Stomach (tissue), 9 donors: ENCODE results near the gene ARHGAP22. TPM values are rescaled to one million over a fixed set of nuclear protein-coding genes. Genes with fewer than 3 reads are reported as not detected.
A peak's percentile ranks its signal among the peaks of the same experiment; 100 is the strongest.

Experiments
- DNase-seq, 2 donors: peaks; one replicate each; pipeline versions ENCODE4 v3.0.0 to v3.0.0-alpha.2; 2013 to 2019
- H3K27ac ChIP-seq, 5 donors: fragments of 200-600 bp in 4 of 5; sonication (generic) in 4 of 5; one replicate each; pipeline ENCODE4 v1.5.1; 2013 to 2019; ENCODE audit warnings: mild to moderate bottlenecking in 1 of 5, moderate library complexity in 1 of 5
- H3K27me3 ChIP-seq, 3 donors: fragments of 200-600 bp; sonication (generic); one replicate each; pipeline ENCODE4 v1.5.1; 2017 to 2019; ENCODE audit warnings: mixed run types in 1 of 3
- H3K36me3 ChIP-seq, 4 donors: fragments of 200-600 bp; sonication (generic); 1 replicate in 3 of 4; 2 replicates in 1 of 4; pipeline ENCODE4 v1.5.1; 2016 to 2019
- H3K4me1 ChIP-seq, 4 donors: fragments of 200-600 bp; sonication (generic); one replicate each; pipeline ENCODE4 v1.5.1; 2016 to 2019
- H3K4me3 ChIP-seq, 4 donors: fragments of 200-600 bp; sonication (generic) in 3 of 4; one replicate each; pipeline ENCODE4 v1.5.1; 2016 to 2019; ENCODE audit warnings: mild to moderate bottlenecking in 1 of 4
- H3K9me3 ChIP-seq, 4 donors: fragments of 200-600 bp; sonication (generic); one replicate each; pipeline ENCODE4 v1.5.1; 2016 to 2019
- EP300 ChIP-seq: sonication (generic); formaldehyde crosslinking; IDR thresholded peaks from one replicate; pipeline ENCODE4 v1.6.1; 2017; ENCODE audit warnings: antibody characterized with exemption
- POLR2A ChIP-seq, 4 donors: fragments of 450-650 bp; IDR thresholded peaks; one replicate each; pipeline ENCODE4 v1.6.1; 2016; ENCODE audit warnings: antibody characterized with exemption in 4 of 4, control low read depth in 2 of 4, mild to moderate bottlenecking in 1 of 4, moderate library complexity in 1 of 4
- POLR2AphosphoS5 ChIP-seq, 3 donors: sonication (generic); formaldehyde crosslinking; IDR thresholded peaks; one replicate each; pipeline ENCODE4 v1.6.1; 2016; ENCODE audit warnings: antibody characterized with exemption in 3 of 3
- WGBS, 5 donors: extraction: QIAGEN DNeasy Blood & Tissue Kit in 3 of 5; methylation state at CpG; one replicate each; pipeline versions ENCODE4 v1.1.5 to v1.1.7; 2013 to 2018; 5-methylcytosine and 5-hydroxymethylcytosine counted together
- intact Hi-C: fragments of 100-400 bp; cut with DNase I; formaldehyde crosslinking; loops from one replicate; pipeline ENCODE4 v1.15.1; 2023; ENCODE audit warnings: low total_unique reads
- polyA plus RNA-seq, 3 donors: library from polyadenylated mRNA; stranded (reverse); fragments of 200-250 nt; gene quantifications; one replicate each; pipeline ENCODE4 v1.2.3, GENCODE V29; 2013
- total RNA-seq, 5 donors: library from RNA; depleted of rRNA; stranded (reverse); fragments of >200 nt; gene quantifications; one replicate each; pipeline versions ENCODE4 v1.1.0 to v1.2.3, GENCODE V29; 2014 to 2016
- TF ChIP-seq, protein P1 (sequence below), 7 experiments: fragments of 450-650 bp in 4 of 7; fragments of 200-600 bp in 3 of 7; sonication (generic) in 3 of 7; IDR thresholded peaks; one replicate each; pipeline ENCODE4 v1.5.1; 2016 to 2019; ENCODE audit warnings: antibody characterized with exemption in 7 of 7, control low read depth in 2 of 7, mild to moderate bottlenecking in 1 of 7
- donor health status: healthy with polysubstance abuse.
- donor health status: Bipolar disorder and iron deficiency.
- donor health status: healthy.

Gene ARHGAP22
- total and polyA plus RNA-seq, 8 donors = 1.3 to 28.6 (median 2.2) TPM; not detected in 1

DNA sequence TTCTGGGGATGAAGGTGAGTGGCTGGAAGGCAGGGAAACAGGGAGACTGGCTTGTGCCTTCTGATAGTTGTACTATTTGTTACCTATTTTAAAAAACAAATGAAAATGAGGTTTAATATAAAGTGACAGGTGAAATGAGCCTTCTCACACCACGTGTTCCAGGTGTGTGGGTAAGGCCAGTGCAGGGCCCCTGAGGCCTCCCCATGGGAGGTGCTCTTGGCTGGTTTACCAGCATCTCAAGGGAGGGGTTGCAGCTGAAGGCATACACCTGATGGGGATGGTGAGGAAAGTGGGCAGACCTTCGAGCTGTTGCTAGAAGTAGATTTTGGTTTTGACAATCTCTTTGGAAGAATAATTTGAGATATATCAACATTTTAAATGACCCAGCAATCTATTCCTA lies 103.6 kb downstream of the ARHGAP22 start:
- Histone ChIP-seq H3K27me3 (peaks cover 0 to 8% (median 4%) of the 10 kb centered on the region in 3 donors), H3K4me1 (peaks cover 0 to 10% (median 3%) of the 10 kb centered on the region in 4 donors), H3K27ac (no peak overlapping the region), H3K9me3 (no peaks in the 10 kb centered on the region), H3K36me3 (no peaks in the 10 kb centered on the region), H3K4me3 (no peak overlapping the region)
- WGBS, 5 donors = 51 to 73% (median 61%) methylated on average over 2 of the region's 2 CpGs
- no peak for TF ChIP-seq POLR2A (IDR thresholded peaks at IDR 0.05)
- TF ChIP-seq, protein P1, sequence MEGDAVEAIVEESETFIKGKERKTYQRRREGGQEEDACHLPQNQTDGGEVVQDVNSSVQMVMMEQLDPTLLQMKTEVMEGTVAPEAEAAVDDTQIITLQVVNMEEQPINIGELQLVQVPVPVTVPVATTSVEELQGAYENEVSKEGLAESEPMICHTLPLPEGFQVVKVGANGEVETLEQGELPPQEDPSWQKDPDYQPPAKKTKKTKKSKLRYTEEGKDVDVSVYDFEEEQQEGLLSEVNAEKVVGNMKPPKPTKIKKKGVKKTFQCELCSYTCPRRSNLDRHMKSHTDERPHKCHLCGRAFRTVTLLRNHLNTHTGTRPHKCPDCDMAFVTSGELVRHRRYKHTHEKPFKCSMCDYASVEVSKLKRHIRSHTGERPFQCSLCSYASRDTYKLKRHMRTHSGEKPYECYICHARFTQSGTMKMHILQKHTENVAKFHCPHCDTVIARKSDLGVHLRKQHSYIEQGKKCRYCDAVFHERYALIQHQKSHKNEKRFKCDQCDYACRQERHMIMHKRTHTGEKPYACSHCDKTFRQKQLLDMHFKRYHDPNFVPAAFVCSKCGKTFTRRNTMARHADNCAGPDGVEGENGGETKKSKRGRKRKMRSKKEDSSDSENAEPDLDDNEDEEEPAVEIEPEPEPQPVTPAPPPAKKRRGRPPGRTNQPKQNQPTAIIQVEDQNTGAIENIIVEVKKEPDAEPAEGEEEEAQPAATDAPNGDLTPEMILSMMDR (IDR thresholded peaks at IDR 0.05) = no peak
- TF ChIP-seq EP300 = no peak
- TF ChIP-seq POLR2AphosphoS5 (IDR thresholded peaks at IDR 0.05) = no peak
- intact Hi-C loops = no loop called here
- DNase-seq = peak in 1 of 2 donors; percentile 8

DNA sequence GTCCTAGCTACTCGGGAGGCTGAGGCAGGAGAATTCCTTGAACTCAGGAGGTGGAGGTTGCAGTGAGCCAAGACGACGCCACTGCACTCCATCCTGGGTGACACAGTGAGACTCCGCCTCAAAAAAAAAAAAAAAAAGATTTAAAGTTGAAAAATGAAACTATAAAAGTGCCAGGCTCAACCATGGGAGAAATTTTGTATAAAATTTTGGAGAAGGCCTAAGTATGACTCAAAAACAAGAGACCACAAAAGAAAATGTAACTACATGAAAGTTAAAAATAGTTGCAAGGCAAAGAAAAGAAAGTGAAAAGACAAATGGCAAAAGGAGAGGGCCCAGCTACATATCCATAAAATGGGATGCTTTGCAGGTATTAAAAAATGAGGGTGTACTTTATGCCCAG lies 104.1 kb downstream of the ARHGAP22 start:
- no peak overlapping the region for H3K27ac ChIP-seq
- H3K27me3 ChIP-seq = peaks cover 0 to 8% (median 4%) of the 10 kb centered on the region in 3 donors
- no peaks in the 10 kb centered on the region for H3K9me3 ChIP-seq
- H3K4me3 ChIP-seq = no peak overlapping the region
- DNase-seq = no peak
- H3K36me3 ChIP-seq = no peaks in the 10 kb centered on the region
- intact Hi-C loops = no loop called here
- TF ChIP-seq, protein P1 (IDR thresholded peaks at IDR 0.05) = no peak
- TF ChIP-seq POLR2AphosphoS5 (IDR thresholded peaks at IDR 0.05) = no peak
- no peak for TF ChIP-seq EP300
- TF ChIP-seq POLR2A (IDR thresholded peaks at IDR 0.05) = no peak
- 81 to 91% (median 85%) methylated on average over 4 of the region's 4 CpGs for WGBS, 5 donors
- peaks cover 0 to 10% (median 3%) of the 10 kb centered on the region in 4 donors for H3K4me1 ChIP-seq

DNA sequence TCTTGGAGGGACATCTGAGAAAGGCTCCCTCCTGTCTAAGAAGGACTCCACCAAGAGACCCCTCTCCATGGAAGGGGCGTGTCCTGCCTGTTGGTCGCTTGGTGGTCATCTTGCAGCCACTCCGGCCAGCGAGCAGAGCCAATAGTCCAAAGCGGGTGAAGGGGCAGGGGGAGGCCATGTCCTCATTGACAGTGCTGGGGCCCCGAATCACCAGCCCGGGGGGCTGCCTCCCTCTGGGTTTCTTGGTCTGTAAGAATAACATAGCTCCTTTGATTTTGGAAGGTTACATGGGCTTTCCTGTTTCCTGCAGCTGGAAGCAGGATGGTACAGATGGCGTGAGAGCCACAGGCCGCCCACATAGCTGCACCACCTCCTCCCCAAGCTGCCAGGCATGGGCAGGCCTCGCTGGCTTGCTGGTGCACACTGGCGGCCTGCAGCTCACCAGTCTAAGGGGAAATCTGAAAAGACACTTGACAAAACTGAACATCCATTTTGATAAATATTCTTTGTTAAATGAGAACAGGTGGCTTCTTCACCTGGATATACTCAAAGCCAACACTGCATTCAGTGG lies 105.8 kb downstream of the ARHGAP22 start:
- TF ChIP-seq, protein P1 (IDR thresholded peaks at IDR 0.05) = no peak
- TF ChIP-seq POLR2A (IDR thresholded peaks at IDR 0.05) = no peak
- TF ChIP-seq POLR2AphosphoS5 (IDR thresholded peaks at IDR 0.05) = no peak
- peak in 1 of 2 donors; percentile 20 for DNase-seq
- no peaks in the 10 kb centered on the region for H3K36me3 ChIP-seq
- H3K4me3 ChIP-seq = no peak overlapping the region
- no peak overlapping the region for H3K27ac ChIP-seq
- H3K9me3 ChIP-seq = no peaks in the 10 kb centered on the region
- peaks cover 0 to 14% (median 4%) of the 10 kb centered on the region in 3 donors for H3K27me3 ChIP-seq
- 87 to 92% (median 89%) methylated on average over 4 to 11 of the region's 11 CpGs for WGBS, 5 donors
- intact Hi-C loops = no loop called here
- peaks cover 0 to 10% (median 3%) of the 10 kb centered on the region in 4 donors for H3K4me1 ChIP-seq

DNA sequence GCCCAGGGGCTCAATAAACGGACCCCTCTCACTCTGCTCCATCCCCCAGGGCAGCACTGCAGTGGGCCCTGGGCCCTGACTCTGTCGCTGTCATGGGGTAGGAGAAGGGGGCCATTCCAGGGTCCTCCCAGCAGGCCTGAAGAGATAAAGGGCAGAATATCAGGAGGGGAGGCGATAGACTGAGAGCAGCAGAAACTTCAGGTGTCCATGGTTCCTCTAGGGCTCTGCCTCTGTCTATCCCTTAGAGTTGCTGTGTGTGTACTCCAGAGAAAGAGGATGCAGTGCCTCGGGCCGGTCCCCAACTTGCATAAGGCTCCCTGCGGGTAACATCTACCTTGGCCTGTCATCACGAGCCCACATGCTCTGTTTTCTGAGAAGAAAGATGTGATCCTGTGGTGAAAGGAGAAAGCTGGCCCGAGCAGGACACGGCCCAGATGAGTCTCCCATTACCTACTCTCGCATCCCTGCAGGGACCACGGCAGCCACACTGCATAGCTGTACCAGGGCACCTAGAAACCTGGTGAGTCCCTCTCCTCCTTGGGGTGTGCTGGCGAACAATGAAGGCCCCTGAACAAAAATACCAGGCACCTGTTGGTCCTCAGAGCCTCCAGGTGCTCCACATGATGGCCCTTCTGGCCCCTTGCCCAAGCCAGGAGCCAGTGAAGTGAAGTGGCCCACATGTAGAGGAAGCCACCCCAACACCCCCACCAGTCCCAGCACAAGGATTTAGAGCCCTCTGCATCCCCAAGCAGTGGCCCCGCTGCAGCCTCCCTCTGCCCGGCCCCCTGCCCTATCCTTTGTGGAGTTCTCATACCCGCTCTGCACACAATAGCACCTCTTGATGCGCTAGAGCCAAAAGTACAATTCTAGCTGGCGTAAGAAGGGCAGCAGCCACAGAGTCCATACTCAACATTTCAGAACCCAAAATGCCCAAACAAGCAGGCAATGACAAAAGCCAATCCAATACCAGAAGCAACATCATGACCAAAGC lies 106.8 kb downstream of the ARHGAP22 start:
- no peak overlapping the region for H3K4me3 ChIP-seq
- DNase-seq = peak in 1 of 2 donors; percentile 19
- intact Hi-C loops = no loop called here
- peaks cover 0 to 10% (median 3%) of the 10 kb centered on the region in 4 donors for H3K4me1 ChIP-seq
- WGBS, 5 donors = 81 to 93% (median 84%) methylated on average over 14 to 17 of the region's 17 CpGs
- peaks cover 0 to 22% (median 4%) of the 10 kb centered on the region in 3 donors for H3K27me3 ChIP-seq
- TF ChIP-seq, protein P1 (IDR thresholded peaks at IDR 0.05) = no peak
- TF ChIP-seq POLR2A (IDR thresholded peaks at IDR 0.05) = no peak
- TF ChIP-seq POLR2AphosphoS5 (IDR thresholded peaks at IDR 0.05) = no peak
- TF ChIP-seq EP300 = no peak
- H3K9me3 ChIP-seq = no peaks in the 10 kb centered on the region
- no peak overlapping the region for H3K27ac ChIP-seq
- no peaks in the 10 kb centered on the region for H3K36me3 ChIP-seq
